Measurements from ENCODE around the gene PCBP2.
A peak's percentile ranks its signal among the peaks of the same experiment; 100 is the strongest.

PCBP2 gene

GRCh38 chr12:53508534-53509170 lies 56.8 kb downstream of the PCBP2 start:
- peak; percentile 87 for DNase-seq (ENCODE audit: low spot score)

GRCh38 chr12:53510181-53510812 lies 58.4 kb downstream of the PCBP2 start:
- no peak for DNase-seq (ENCODE audit: low spot score)

- DNase-seq (ENCODE audit: low spot score), result no peak
Observed at GRCh38 chr12:53513712-53514410, 62.0 kb downstream of the PCBP2 start.

- DNase-seq (ENCODE audit: low spot score), result no peak
Observed at GRCh38 chr12:53514628-53515290, 62.9 kb downstream of the PCBP2 start.

- DNase-seq (ENCODE audit: low spot score), result no peak
Observed at GRCh38 chr12:53515291-53515680, 63.4 kb downstream of the PCBP2 start.

GRCh38 chr12:53516758-53517455 lies 65.0 kb downstream of the PCBP2 start:
- DNase-seq (ENCODE audit: low spot score), result no peak

- DNase-seq (ENCODE audit: low spot score), result no peak
Observed at GRCh38 chr12:53518381-53518780, 66.5 kb downstream of the PCBP2 start.

- no peak for DNase-seq (ENCODE audit: low spot score)
Observed at GRCh38 chr12:53523131-53523530, 71.2 kb downstream of the PCBP2 start.

- no peak for DNase-seq (ENCODE audit: low spot score)
Observed at GRCh38 chr12:53524476-53524875, 72.6 kb downstream of the PCBP2 start.

- DNase-seq (ENCODE audit: low spot score), result no peak
Observed at GRCh38 chr12:53530061-53530460, 78.2 kb downstream of the PCBP2 start.

Data from LoVo (cell line).